Measurements from ENCODE around the gene ACTG2.

ACTG2 gene

GRCh38 chr2:73963385-73964120, 70.7 kb downstream of the ACTG2 start:
- no peak for TF ChIP-seq GABPA (IDR thresholded peaks at IDR 0.05; ENCODE audit: low read depth)
- TF ChIP-seq POLR2AphosphoS5 (IDR thresholded peaks at IDR 0.05; ENCODE audit: low read depth) = no peak
- TF ChIP-seq CTCF (IDR thresholded peaks at IDR 0.05; ENCODE audit: insufficient read depth, low read length) = no peak
- TF ChIP-seq SPI1 (IDR thresholded peaks at IDR 0.05; ENCODE audit: borderline replicate concordance, low read depth) = no peak
- TF ChIP-seq REST (IDR thresholded peaks at IDR 0.05; ENCODE audit: insufficient replicate concordance, low read depth) = no peak
- Histone ChIP-seq H3K27ac (replicated peaks) (no peak overlapping the region), H3K27me3 (ENCODE audit: insufficient read depth, poor library complexity, severe bottlenecking) (no peaks in the 10 kb centered on the region)

GRCh38 chr2:73964223-73964622, 71.4 kb downstream of the ACTG2 start:
- no peaks in the 10 kb centered on the region for H3K27me3 ChIP-seq (ENCODE audit: insufficient read depth, poor library complexity, severe bottlenecking)
- DNase-seq (ENCODE audit: low read depth in 1 of 2, low spot score in 1 of 2) = no peak
- no peak overlapping the region for H3K27ac ChIP-seq (replicated peaks)
- TF ChIP-seq REST (IDR thresholded peaks at IDR 0.05; ENCODE audit: insufficient replicate concordance, low read depth) = no peak
- TF ChIP-seq GABPA (IDR thresholded peaks at IDR 0.05; ENCODE audit: low read depth) = no peak
- TF ChIP-seq POLR2AphosphoS5 (IDR thresholded peaks at IDR 0.05; ENCODE audit: low read depth) = no peak
- TF ChIP-seq SPI1 (IDR thresholded peaks at IDR 0.05; ENCODE audit: borderline replicate concordance, low read depth) = no peak
- TF ChIP-seq CTCF (IDR thresholded peaks at IDR 0.05; ENCODE audit: insufficient read depth, low read length) = no peak
- H3K4me3 ChIP-seq (replicated peaks; ENCODE audit: insufficient read depth, low read length) = no peak overlapping the region

More at GRCh38 chr2:73963385-73964120, 70.7 kb downstream of the ACTG2 start:
- DNase-seq (ENCODE audit: low read depth in 1 of 2, low spot score in 1 of 2) = no peak
- no peak overlapping the region for H3K4me3 ChIP-seq (replicated peaks; ENCODE audit: insufficient read depth, low read length)

GRCh38 chr2:73965053-73965452, 72.2 kb downstream of the ACTG2 start:
- H3K27me3 ChIP-seq (ENCODE audit: insufficient read depth, poor library complexity, severe bottlenecking) = no peaks in the 10 kb centered on the region
- H3K4me3 ChIP-seq (replicated peaks; ENCODE audit: insufficient read depth, low read length) = no peak overlapping the region
- no peak for DNase-seq (ENCODE audit: low read depth in 1 of 2, low spot score in 1 of 2)
- no peak overlapping the region for H3K27ac ChIP-seq (replicated peaks)
- TF ChIP-seq CTCF (IDR thresholded peaks at IDR 0.05; ENCODE audit: insufficient read depth, low read length) (no peak), GABPA (IDR thresholded peaks at IDR 0.05; ENCODE audit: low read depth) (no peak), SPI1 (IDR thresholded peaks at IDR 0.05; ENCODE audit: borderline replicate concordance, low read depth) (peak; percentile 65), REST (IDR thresholded peaks at IDR 0.05; ENCODE audit: insufficient replicate concordance, low read depth) (no peak), POLR2AphosphoS5 (IDR thresholded peaks at IDR 0.05; ENCODE audit: low read depth) (no peak)
